GM19468 (cell line): ENCODE results near the gene GRID1.

Source experiments
- ATAC-seq: cut with Tn5 transposase; IDR thresholded peaks from one replicate; pipeline ENCODE4 v1.9.1; 2021; ENCODE audit warnings: mild to moderate bottlenecking, moderate library complexity, moderate number of reproducible peaks; ENCODE audit not compliant: unreplicated experiment; ENCODE audit errors: extremely low read depth

Gene GRID1

DNA sequence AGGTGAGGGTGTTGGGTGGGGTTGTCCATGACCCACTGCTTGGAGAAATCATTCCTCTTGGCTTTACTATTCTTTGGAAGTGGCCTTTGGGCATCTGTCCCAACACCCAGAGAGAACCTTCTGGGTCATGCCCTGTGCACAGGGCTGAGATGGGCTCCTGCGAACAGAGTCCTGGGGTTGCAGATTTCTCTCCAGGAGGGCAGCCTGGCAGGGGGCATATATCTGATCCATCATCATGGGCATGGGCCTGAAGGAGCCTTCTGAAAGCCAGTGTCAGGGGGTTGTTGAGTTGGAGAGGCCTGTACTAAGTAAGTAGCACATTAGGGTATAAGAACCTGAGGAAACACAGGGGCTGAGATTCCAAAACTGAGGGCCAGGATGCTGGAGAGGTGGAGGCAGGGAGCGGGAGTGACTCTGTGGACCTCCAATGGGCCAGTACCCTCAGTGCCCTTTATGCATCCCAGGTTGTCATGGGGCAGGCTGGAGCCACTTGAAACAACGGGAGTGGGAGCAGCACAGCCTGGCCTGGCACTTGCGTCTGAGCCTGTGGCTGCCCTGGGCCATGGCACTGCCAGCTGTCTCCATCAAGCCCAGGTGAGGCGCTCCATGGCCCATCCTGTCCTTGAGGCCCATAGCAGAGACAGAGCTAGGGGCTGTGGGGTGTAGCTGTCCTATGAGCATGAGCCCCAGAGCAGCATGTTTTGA lies 203.7 kb downstream of the GRID1 start:
- no peak for ATAC-seq

- no peak for ATAC-seq
Measured at GRCh38 chr10:86162036-86162435, 204.6 kb downstream of the GRID1 start.

DNA sequence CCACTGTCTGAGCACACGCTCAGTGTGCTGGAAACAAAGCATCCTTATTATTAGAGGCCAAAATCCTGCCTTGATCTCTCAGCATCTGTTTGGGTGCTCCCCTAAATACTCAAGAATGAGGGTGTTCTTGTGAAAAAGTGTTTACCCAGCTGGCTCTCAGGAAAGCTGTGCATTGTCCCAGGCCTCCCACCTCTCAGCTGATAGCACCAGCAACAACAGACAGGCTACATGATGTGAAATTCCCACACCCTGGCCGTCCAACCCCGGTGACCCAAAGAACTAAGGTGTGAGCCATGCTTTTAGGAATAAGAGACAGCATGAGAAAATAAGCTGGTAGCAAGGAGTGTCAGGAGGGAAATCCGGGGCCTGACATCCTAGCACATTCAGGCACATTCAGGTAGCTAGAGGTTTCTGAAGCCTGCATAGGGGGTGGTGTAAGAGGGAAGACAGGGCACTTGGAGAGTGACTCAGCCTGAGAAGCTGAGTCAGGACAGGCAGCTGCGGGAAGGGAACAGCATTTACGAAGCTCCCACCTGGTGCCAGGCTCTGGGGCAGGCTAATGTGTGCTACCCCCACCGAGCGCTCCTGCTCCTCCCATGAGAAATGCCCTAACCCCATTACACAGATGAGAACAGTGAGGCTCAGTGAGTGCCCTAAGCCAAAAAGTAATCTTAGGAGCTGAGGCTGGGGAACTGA lies 205.6 kb downstream of the GRID1 start:
- ATAC-seq, result no peak

DNA sequence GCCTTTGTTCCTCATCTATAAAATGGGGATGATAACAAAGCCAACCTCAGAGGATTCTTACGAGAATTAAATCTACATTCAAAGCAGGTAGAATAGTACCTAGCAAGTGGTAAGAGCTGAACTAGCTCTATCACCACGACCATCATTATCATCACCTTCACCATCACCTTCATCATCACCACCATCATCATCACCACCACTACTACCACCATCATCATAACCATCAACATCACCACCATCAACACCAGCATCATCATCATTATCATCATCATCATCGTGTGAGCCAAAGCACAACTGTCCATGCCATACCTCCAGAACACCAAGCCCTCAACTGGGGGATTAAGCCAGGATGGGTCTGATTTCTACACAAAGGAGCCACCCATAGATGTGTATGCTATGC lies 206.8 kb downstream of the GRID1 start:
- no peak for ATAC-seq

DNA sequence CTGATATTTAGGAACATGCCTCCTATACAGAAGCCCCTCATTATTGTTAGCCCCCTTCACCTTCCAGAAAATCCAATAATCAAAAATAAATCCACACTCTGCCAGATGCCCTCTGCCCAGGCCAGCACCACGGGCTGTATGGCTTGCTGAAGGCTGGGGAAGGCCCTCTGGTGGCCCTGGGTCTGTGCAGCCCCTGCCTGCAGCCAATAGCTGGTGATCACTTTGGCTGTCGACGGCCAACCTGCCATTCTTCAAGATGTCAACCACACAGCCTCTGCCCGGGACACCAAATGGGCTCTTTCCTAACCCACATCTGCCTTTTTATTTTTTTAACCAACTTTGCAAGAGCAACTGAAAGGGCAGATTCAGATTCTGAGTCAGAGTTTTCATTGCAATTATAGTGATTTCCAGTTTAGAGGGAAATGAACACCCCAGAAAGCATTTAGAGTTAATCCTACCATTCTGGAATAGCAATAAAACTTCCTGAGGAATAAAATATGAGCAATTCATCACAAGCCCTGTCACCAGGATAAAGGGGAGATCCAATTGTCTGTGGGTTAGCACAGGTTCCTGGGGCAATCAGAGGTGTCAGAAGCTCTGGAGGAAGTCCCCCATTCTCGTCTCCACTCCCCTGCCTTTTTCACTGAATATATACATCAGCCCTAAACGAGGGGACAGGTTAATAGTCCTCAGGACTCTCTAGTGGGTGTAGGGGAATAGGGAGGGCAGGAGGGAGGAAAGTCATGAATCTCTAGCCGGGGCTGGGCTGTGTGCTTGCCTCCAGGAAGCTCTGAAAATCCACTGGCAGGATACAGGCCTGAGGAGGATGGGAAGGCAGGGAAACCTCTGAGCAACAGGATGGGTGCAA lies 211.3 kb downstream of the GRID1 start:
- no peak for ATAC-seq

GRCh38 chr10:86153751-86154150 lies 212.8 kb downstream of the GRID1 start:
- no peak for ATAC-seq

DNA sequence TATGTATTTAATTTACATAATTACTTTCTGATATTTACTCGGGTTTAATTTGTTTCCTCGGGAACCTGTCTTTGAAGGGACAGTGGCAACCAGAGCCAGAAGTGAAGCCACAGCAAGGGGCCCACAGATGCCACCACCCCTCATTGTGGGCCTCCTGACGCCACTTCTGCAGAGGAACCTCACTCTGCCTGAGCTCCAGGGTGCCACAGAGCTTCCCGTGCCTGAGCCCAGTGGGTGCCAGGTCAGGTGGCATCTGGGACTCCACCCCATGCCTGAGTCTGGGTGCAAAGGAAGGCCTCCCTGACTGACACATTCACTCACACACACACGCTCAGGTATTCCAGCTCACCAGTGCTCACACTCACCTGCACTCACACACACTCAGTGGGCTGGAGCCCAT lies 213.7 kb downstream of the GRID1 start:
- ATAC-seq, result no peak

DNA sequence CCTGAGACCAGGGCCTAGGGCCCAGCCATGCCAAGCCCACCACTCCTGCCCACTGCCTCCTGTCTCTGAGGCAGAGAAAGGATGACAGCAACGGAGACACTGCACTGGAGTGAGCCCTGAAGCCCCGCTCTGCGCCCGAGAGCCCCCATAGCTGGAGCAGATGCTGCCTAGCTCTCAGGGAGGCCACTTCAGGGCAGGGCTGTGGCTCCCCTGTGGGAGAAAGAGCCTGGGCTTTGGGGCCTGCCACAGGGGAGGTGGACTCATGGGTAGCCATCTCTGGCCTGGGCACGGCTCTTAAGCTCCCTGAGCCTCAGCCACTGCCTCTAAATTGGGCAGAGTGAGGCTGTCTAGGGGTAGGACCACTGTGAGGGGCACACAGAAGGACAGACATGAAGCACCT lies 214.2 kb downstream of the GRID1 start:
- ATAC-seq, result no peak

- ATAC-seq, result no peak
Measured at GRCh38 chr10:86151613-86152012, 215.0 kb downstream of the GRID1 start.

DNA sequence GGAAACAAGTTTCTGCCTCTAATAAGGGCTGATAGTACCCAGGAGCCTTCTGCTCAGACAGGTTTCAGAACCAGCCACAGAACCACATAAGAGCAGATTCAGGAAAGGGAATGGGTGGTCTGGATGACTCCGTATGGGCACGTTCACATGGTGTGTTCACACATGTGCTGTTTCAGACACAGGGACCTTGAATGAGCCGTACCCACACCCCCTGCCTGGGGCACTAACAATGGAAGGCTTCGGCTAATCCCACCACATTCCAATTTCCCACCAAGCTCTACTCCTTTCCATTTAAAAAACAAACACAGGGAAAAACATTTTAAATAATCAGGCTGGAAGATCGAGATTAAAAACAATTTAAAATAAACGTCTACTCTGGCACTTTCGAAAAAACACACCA lies 217.3 kb downstream of the GRID1 start:
- no peak for ATAC-seq

DNA sequence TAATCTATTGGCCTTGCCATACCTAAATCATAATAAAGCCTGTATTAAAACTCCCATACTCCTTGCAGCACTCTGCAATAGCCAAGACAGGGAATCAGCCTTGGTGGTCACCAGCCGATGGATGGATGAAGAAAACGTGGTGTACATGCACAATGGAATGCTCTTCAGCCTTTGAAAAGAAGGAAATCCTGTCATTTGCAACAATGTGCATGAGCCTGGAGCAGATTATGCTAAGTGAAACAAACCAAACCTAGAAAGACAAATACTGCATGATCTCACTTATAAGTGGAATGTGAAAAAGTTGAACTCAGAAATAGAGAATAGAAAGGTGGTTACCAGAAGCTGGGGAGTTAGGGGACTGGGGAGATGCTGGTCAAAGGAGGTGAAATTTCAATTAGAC lies 218.5 kb downstream of the GRID1 start:
- ATAC-seq, result no peak

GRCh38 chr10:86144301-86144700 lies 222.3 kb downstream of the GRID1 start:
- no peak for ATAC-seq

- no peak for ATAC-seq
Measured at GRCh38 chr10:86141896-86142295, 224.7 kb downstream of the GRID1 start.

- no peak for ATAC-seq
Measured at GRCh38 chr10:86139066-86139657, 227.4 kb downstream of the GRID1 start.

DNA sequence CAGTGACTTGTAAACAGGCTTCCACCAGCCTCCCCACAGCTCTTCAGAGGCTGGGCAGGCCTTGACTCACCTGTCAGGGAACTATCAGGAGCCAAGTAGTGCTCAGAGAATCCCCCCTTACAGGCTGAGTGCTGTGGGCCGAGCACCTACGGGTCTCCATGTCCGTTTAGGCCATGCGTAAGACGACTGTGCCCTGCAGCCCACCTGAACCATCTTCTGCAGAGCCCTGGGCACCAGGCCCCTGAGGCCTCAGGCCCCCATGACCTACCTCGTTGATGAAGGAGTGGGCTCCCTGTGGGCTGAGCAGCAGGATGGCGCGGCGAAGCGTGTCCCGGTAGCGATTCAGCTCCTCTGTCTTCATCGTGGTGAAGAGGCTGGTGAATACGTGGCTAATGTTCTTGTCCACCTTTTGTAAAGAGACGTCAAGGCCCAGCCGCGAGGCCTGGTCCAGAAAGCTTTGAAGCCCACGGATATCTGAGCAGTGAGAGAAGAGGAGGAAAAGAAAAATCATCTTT lies 228.0 kb downstream of the GRID1 start:
- no peak for ATAC-seq

DNA sequence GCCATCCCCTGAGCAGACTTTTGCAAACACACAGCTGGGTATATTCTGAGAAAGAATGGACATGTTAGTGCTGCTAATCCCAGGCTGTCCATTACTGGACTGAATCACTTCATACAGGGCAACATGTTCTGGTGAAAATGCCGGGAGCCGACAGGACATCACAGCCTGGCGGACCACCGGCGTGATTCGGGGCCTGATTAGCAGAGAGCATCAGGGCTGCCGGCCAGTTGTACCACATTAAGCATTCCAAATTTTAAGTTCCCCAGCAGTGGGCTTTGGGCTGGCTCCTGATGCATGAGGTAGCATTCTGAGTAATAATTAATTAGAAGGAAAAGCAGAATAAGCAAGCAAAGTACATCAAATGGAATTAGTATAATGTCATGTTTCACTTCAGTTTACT lies 229.0 kb downstream of the GRID1 start:
- no peak for ATAC-seq

DNA sequence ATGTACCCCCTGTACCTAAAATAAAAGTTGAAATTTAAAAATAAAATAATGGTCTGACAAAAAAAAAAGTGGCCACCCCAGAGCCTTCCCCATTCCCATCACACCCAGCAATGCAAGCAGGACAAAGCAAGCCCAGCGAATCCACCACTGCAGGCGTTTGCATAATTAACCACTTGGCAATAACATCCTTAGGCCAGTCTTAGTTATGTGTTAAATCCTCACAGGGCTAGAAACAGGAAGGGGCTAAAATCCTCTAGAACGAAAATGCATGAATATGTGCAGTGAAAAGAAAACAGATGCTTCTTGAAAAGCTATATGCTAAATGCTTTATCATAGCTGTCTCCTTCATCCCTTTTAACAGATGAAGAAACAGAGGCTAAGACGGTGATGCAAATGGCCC lies 229.7 kb downstream of the GRID1 start:
- no peak for ATAC-seq

DNA sequence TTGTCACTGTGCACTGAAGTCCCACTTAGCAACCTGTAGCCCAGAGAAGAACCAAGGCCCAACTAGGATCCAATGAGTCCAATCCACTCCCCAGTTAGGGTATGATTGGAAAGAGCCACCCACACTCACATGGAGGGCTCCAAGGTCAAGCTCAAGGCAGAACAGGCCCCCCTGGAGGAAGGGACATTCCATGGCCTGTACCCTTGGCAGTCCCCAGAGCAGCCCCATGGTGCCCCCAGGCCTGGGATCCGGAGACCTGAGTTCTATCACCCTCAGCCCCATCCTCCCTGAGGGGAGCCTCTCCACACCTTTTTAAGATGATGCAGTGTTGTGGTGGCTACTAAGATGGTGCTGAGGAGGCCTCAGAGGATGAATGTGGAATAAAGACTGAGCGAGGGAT lies 231.4 kb downstream of the GRID1 start:
- ATAC-seq, result no peak

- no peak for ATAC-seq
Measured at GRCh38 chr10:86130737-86131475, 235.7 kb downstream of the GRID1 start.

GRCh38 chr10:86130041-86130440 lies 236.6 kb downstream of the GRID1 start:
- ATAC-seq, result no peak
